ENCODE measurements around the gene RAB4B.
"Not testable (repeated sequence)": the region's sequence is repeated elsewhere in the genome, so short reads cannot be mapped to it uniquely, and the experiment has no call there.

Gene RAB4B

GRCh38 chr19:40781140-40781539 is 3.1 kb downstream of the RAB4B start:
- no peak for DNase-seq

GRCh38 chr19:40783711-40784110 is 5.7 kb downstream of the RAB4B start:
- no peak for DNase-seq

- not testable (repeated sequence) for DNase-seq
Observed at GRCh38 chr19:40784146-40784545, 6.1 kb downstream of the RAB4B start.

GRCh38 chr19:40785526-40785925 is 7.5 kb downstream of the RAB4B start:
- DNase-seq = no peak

- no peak for DNase-seq
Observed at GRCh38 chr19:40786060-40787037, 8.3 kb downstream of the RAB4B start.

GRCh38 chr19:40791349-40791748 is 13.3 kb downstream of the RAB4B start:
- DNase-seq = no peak

- DNase-seq = no peak
Observed at GRCh38 chr19:40791996-40792395, 13.9 kb downstream of the RAB4B start.

- no peak for DNase-seq
Observed at GRCh38 chr19:40797166-40797962, 19.3 kb downstream of the RAB4B start.

GRCh38 chr19:40797963-40798682 is 20.1 kb downstream of the RAB4B start:
- DNase-seq = no peak

GRCh38 chr19:40798683-40799557 is 20.9 kb downstream of the RAB4B start, which contains the start of gene EGLN2:
Gene EGLN2, plus strand, starts transcription at chr19:40799191. Its CDS starts 1,382 bp downstream, at chr19:40800573.
- DNase-seq = peak; percentile 97

GRCh38 chr19:40799558-40800338 is 21.7 kb downstream of the RAB4B start:
- no peak for DNase-seq

GRCh38 chr19:40800339-40800996 is 22.4 kb downstream of the RAB4B start:
- no peak for DNase-seq

- no peak for DNase-seq
Observed at GRCh38 chr19:40800997-40801377, 22.9 kb downstream of the RAB4B start.

GRCh38 chr19:40801426-40802299 is 23.6 kb downstream of the RAB4B start:
- DNase-seq = no peak

GRCh38 chr19:40802300-40803169 is 24.5 kb downstream of the RAB4B start:
- no peak for DNase-seq

GRCh38 chr19:40803170-40803856 is 25.3 kb downstream of the RAB4B start:
- DNase-seq = no peak

GRCh38 chr19:40803857-40804782 is 26.1 kb downstream of the RAB4B start:
- no peak for DNase-seq

Measured in NCI-H1048 (cell line).